Right lung (tissue), 5 donors: ENCODE results near the gene OCA2. TPM values are rescaled to one million over a fixed set of nuclear protein-coding genes. Genes with fewer than 3 reads are reported as not detected.
"Not testable (repeated sequence)": the region's sequence is repeated elsewhere in the genome, so short reads cannot be mapped to it uniquely, and the experiment has no call there.

Experiments
- DNase-seq, 2 donors: peaks; one replicate each; pipeline ENCODE4 v3.0.0-alpha.2; 2013
- polyA plus RNA-seq, 5 donors: library from polyadenylated mRNA; unstranded; fragments of 120-200 nt; gene quantifications; one replicate each; pipeline versions ENCODE4 v1.2.1 to v1.2.3, GENCODE V29; 2013; ENCODE audit warnings: inconsistent platforms in 1 of 5, low replicate concordance in 1 of 5; ENCODE audit not compliant: insufficient read length in 5 of 5, insufficient read depth in 1 of 5

Gene OCA2
- polyA plus RNA-seq, 5 donors: 11.5 to 19.4 (median 15.1) TPM

DNA sequence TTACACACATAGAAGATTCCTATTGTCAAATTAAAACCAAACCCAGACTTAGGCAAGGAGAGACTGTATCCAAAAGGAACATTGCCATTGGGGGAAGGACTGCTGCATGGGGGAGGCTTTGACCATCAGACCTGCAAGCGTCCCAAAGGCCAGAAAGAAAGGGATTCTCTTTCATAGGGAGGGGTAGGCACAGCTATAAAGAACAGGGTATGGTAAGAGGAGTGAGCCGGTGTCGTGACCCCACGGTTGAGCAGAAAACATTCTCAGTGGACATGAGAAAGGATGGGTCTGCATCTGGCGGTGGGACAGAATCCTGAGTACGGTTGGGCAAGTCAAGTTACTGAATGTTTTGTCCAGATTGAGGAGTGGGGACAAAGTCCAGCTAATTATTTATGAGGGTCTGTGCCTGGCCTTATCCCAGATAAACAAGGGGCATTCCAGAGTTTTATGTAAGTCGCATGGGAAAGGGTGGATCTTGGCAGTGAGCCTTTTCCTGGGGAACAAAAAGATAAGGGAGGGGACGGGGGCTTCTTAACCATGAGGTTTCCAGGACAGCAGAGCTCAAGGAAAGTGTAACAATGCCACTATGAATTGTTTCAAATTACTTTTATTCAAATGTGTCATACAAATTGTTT is 357.8 kb downstream of the OCA2 start:
- no peak for DNase-seq

DNA sequence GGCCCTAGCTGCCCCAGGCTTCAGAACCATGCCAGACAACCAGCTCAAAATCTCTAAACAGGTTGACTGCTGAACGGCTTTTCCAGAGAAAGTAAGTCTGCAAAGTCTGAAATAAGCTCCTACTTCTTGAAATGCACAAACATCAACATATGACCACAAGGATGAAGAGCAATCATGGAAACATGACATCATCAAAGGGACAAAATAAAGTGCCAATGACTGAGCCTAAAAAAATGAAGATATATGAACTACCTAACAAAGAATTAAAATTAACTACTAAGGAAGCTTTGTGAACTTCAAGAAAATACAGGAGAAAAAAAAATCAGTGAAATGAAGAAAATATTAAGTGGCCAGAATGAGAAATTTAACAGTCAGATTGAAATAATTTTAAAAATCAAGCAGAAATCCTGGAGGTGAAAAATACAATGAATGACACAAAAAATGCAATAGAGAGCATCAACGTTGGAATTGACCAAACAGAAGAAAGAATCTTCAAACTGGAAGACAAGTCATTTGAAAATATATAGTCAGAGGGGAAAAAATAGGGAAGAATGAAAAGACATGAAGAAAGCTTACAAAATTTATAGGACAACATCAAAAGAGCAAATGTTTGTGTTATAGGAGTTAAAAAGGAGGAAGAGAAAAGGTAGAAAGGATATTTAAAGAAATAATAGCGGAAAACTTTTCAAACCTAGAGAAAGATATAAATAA is 364.2 kb downstream of the OCA2 start:
- no peak for DNase-seq

DNA sequence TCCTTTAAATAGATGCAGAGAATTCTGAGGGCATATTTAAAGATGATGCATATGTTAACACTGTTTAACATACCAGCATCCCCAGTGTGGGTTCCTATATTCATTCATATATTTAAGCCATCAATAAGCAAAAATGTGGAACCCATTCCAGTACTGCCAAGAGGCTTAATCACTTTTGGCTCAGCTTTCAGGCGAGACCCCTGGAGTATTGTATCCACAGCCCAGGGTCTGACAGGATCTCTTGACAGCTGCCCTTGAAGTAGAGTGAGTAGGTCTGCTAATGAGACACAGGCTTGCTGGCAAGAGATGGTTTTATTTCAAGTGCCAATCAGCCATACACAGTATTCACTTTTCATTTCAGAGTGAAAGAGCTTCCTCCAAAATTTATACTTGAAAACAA is 367.3 kb downstream of the OCA2 start:
- no peak for DNase-seq

DNA sequence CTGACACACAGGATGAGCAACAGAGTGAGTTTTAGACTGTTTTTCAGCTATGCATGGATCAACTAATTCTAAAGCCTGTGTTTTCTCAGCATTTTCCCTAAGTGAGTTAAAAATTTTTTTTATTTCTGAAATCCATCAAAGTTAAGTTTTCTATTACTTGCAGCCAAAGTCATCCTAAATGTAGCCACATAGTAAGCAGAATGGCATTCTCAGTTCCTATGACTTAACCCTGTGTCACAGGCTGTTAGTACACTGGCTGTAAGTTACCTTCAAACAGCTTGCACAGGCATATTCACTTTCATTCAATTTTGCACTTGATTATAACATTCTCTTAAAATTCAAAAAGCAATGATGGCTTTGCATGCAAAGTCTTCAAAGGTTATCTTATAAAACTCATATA is 368.2 kb downstream of the OCA2 start:
- no peak for DNase-seq

DNA sequence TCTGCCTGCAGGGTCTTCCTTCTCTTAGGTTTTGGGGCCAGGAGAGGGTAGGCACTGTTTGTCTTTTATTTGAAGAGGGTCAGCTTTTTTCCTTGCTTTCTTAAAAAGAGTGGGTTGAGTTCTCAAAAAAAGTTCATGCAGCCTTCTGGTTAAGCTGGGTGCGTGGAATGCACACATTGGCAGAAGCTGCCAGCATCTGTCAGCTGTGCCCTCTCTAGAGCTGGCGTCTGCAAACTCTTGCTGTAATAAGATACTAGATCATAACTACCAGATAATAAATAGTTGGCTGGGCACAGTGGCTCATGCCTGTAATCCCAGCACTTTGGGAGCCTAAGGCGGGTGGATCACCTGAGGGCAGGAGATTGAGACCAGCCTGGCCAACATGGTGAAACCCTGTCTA is 373.4 kb downstream of the OCA2 start:
- DNase-seq: no peak

DNA sequence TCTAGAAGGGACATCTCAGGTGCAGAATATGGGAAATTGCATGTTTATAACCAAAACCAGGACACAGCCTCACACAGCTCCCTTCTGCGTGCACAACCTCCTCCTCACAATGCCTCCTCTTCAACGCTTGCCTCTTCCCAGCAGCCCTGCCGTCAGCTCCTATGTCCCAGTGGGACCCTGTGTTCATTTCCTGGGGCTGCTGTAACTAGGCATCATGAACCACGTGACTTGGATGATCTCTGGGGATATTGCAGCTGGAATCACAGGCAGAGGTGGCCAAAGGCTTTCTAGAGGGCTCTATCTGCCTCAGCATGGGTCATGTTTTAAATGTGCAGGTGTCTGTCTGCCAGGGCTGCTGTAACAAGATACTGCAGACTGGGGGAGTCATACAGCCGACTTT is 375.3 kb downstream of the OCA2 start:
- DNase-seq: no peak

DNA sequence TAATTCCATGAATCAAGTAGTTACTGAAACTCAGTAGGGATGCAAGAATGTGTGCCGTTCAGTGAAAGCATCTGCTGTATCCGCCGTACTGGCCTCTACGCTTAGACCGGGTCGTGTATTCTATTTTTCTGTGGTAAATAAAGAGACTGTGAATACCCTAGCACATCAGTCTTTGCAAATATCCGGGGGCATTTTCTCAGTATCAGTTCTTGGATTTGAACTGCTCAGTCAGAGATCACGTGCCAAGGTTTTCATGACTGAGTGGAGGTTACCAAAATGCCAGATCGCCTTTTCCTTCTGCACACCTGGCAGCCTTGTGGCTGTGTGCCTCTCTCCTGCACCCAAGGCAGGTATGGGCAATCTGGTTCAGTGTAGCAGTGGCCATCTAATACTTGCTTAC is 377.0 kb downstream of the OCA2 start:
- no peak for DNase-seq

DNA sequence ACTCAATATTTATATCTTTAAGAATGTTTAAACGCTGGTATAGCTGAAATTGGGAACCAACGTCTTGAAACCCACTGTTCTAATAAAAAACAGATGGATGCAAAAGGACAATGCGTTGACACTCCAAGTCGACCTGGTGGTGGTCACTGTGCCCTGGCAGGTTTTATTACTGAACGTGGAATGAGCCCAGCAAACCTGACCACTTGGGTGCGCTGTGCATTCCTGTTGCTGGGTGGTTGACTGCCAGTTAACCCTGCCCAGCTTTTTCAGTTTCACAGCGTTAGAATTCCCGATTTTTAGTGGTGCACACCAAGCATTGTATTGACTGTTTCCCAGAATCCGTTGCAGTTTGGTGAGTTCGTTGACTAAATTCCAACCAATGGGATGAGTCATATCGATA is 384.4 kb downstream of the OCA2 start:
- no peak for DNase-seq

DNA sequence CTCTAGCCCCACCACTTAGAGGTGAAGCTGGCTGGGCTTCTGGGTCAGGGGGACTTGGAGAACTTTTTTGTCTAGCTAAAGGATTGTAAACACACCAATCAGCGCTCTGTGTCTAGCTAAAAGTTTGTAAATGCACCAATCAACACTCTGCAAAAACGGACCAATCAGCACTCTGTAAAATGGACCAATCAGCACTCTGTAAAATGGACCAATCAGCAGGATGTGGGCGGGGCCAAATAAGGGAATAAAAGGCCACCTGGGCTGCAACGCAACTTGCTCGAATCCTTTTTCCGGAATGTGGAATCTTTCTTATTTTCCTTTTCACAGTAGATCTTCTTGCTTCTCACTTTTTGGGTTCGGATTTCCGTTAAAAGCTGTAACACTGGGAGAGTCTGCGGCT is 385.3 kb downstream of the OCA2 start:
- DNase-seq: not testable (repeated sequence)

DNA sequence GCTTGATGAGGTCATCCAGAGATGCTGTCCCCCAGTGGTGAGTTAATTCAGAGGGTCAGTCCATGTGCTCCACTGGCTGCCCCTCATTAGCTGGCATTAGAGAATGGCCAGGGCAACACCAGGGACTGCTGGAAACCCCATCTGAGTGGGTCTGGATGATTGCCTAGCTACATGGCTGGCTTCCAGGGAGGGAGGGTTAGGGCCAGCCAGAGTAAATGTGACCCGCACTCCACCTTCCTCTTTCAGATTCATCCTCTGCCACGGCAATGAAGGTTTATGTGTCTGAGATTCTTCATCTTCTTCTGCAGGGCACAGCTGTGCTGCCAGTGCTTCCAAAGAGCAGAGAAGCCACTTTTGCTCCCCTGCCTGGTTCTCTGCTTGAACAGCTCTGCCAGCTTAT is 391.9 kb downstream of the OCA2 start:
- no peak for DNase-seq

DNA sequence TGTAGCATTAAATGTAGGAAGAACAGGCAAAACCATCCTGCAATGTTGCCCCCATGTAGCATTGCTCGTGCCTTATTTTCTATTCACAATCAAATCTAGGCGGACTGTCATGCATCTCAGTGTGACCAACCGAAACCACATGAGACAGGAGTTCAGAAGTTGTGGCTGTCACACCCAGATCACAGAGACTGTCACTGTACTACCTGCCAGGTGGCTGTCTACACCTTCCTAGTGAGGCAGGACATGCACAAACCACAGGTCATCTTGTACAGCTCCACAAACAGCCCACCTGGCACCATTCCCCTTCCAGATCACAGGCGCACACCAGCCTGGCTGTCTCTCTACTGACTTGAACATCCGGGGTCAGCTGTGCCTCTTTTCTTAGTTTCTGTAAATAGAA is 392.8 kb downstream of the OCA2 start:
- no peak for DNase-seq

DNA sequence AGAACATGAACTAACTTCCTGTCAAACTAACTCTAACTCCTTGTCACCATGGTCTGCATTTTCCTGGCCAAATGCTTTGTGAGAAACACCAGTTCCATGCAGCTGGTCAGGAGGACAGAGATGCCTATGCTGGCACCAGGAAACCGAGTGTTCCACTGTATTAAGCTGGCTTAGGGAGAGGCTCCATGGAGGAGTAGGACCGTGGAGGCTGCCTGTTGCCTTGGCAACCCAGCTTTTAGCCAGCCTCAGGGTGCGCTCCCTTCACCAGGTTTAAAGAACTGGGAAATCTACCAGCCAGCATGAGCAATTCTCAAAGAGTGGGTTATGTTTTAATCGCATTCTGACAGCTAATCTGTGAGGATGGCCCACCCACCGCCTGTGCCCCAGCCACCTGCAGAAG is 394.1 kb downstream of the OCA2 start:
- no peak for DNase-seq

Other genes with a start within 250 kb of the OCA2 start
- gene HERC2, start 222.9 kb upstream of the OCA2 start, polyA plus RNA-seq: 10 to 100 TPM; 44.8 to 60.7 (median 54.1) TPM